HL-60/S4 (cell line): ENCODE measurements around the gene GOLPH3.
"Not testable (repeated sequence)": the region's sequence is repeated elsewhere in the genome, so short reads cannot be mapped to it uniquely, and the experiment has no call there.

Experiments used
- in situ Hi-C: fragments of 300-500 bp; cut with MboI; formaldehyde crosslinking; loops from 2 replicates; pipeline ENCODE4 v1.14.3; 2022; ENCODE audit warnings: low sequenced_read_pairs

GOLPH3 gene

GRCh38 chr5:32174011-32174870, at the start of gene GOLPH3:
Gene GOLPH3, minus strand, starts transcription at chr5:32174319. Its CDS starts 285 bp downstream, at chr5:32174034.
- in situ Hi-C loops, result no loop called here

GRCh38 chr5:32222723-32223470, 48.8 kb upstream of the GOLPH3 start:
- in situ Hi-C loops, result no loop called here

GRCh38 chr5:32217886-32218396, 43.8 kb upstream of the GOLPH3 start:
- in situ Hi-C loops, result no loop called here

- in situ Hi-C loops, result not testable (repeated sequence)
Observed at GRCh38 chr5:32214344-32214743, 40.2 kb upstream of the GOLPH3 start.

GRCh38 chr5:32210151-32210550, 36.0 kb upstream of the GOLPH3 start:
- in situ Hi-C loops, result no loop called here

GRCh38 chr5:32208837-32209236, 34.7 kb upstream of the GOLPH3 start:
- in situ Hi-C loops, result not testable (repeated sequence)

GRCh38 chr5:32207355-32207634, 33.2 kb upstream of the GOLPH3 start:
- in situ Hi-C loops, result no loop called here

GRCh38 chr5:32206509-32207354, 32.6 kb upstream of the GOLPH3 start:
- in situ Hi-C loops, result no loop called here

GRCh38 chr5:32206053-32206452, 31.9 kb upstream of the GOLPH3 start:
- in situ Hi-C loops, result no loop called here

GRCh38 chr5:32202394-32202793, 28.3 kb upstream of the GOLPH3 start:
- in situ Hi-C loops, result no loop called here

- in situ Hi-C loops, result no loop called here
Observed at GRCh38 chr5:32201122-32201753, 27.1 kb upstream of the GOLPH3 start.

GRCh38 chr5:32197032-32197431, 22.9 kb upstream of the GOLPH3 start:
- in situ Hi-C loops, result no loop called here

GRCh38 chr5:32195265-32195664, 21.1 kb upstream of the GOLPH3 start:
- in situ Hi-C loops, result no loop called here

GRCh38 chr5:32193591-32193990, 19.5 kb upstream of the GOLPH3 start:
- in situ Hi-C loops, result no loop called here

- in situ Hi-C loops, result no loop called here
Observed at GRCh38 chr5:32190095-32190494, 16.0 kb upstream of the GOLPH3 start.

- in situ Hi-C loops, result no loop called here
Observed at GRCh38 chr5:32187675-32188074, 13.6 kb upstream of the GOLPH3 start.

- in situ Hi-C loops, result no loop called here
Observed at GRCh38 chr5:32182463-32183063, 8.4 kb upstream of the GOLPH3 start.

- in situ Hi-C loops, result no loop called here
Observed at GRCh38 chr5:32173267-32174010, 680 bp downstream of the GOLPH3 start.

GRCh38 chr5:32172923-32173266, 1.2 kb downstream of the GOLPH3 start:
- in situ Hi-C loops, result no loop called here
